Natural killer cell (primary cell): ENCODE measurements around the gene ANKRD31. TPM values are rescaled to one million over a fixed set of nuclear protein-coding genes. Genes with fewer than 3 reads are reported as not detected.

Source experiments
- ATAC-seq, 3 donors: fragments of 150-1000 bp in 2 of 3; fragments of 200-7000 bp in 1 of 3; cut with Tn5 transposase; 1 replicate in 1 of 3; 2 replicates in 2 of 3; pipeline ENCODE4 v1.10.0; 2021; ENCODE audit warnings: mild to moderate bottlenecking in 2 of 3, moderate library complexity in 2 of 3
- DNase-seq, 2 donors: peaks; one replicate each; pipeline versions ENCODE4 v3.0.0 to v3.0.0-alpha.2; 2013 to 2021; ENCODE audit warnings: mixed read lengths in 1 of 2
- H3K27ac ChIP-seq: one replicate; pipeline ENCODE4 v1.5.1; 2013; ENCODE audit warnings: mild to moderate bottlenecking, low read length
- H3K27me3 ChIP-seq: one replicate; pipeline ENCODE4 v1.6.1; 2013; ENCODE audit warnings: low read length; ENCODE audit not compliant: control insufficient read depth, insufficient read depth
- H3K36me3 ChIP-seq: one replicate; pipeline ENCODE4 v1.6.1; 2013; ENCODE audit warnings: low read length; ENCODE audit not compliant: control insufficient read depth, insufficient read depth
- H3K4me1 ChIP-seq: one replicate; pipeline ENCODE4 v1.6.1; 2013; ENCODE audit warnings: low read length; ENCODE audit not compliant: control insufficient read depth, insufficient read depth
- H3K4me3 ChIP-seq: one replicate; pipeline ENCODE4 v1.5.1; 2013; ENCODE audit warnings: low read length
- H3K9me3 ChIP-seq: one replicate; pipeline ENCODE4 v1.6.1; 2013; ENCODE audit warnings: low read length; ENCODE audit not compliant: control insufficient read depth, insufficient read depth
- H3K27ac Mint-ChIP-seq, 2 donors: one replicate each; pipeline ENCODE4 v1.8.0; 2022; ENCODE audit warnings: mild to moderate bottlenecking in 2 of 2, mixed read lengths in 2 of 2, moderate library complexity in 1 of 2
- H3K27me3 Mint-ChIP-seq, 2 donors: one replicate each; pipeline ENCODE4 v1.8.0; 2022; ENCODE audit warnings: low read depth in 2 of 2, mixed read lengths in 2 of 2
- H3K36me3 Mint-ChIP-seq: one replicate; pipeline ENCODE4 v1.8.0; 2022; ENCODE audit warnings: mixed read lengths
- H3K4me1 Mint-ChIP-seq, 2 donors: one replicate each; pipeline ENCODE4 v1.8.0; 2022; ENCODE audit warnings: mixed read lengths in 2 of 2
- H3K4me3 Mint-ChIP-seq: one replicate; pipeline ENCODE4 v1.8.0; 2022; ENCODE audit warnings: mild to moderate bottlenecking, moderate library complexity, mixed read lengths
- H3K9me3 Mint-ChIP-seq, 2 donors: one replicate each; pipeline ENCODE4 v1.8.0; 2022; ENCODE audit warnings: mixed read lengths in 2 of 2
- WGBS: methylation state at CpG from one replicate; pipeline ENCODE4 v1.1.7; 2013; ENCODE audit warnings: missing lambda C conversion rate; ENCODE audit not compliant: insufficient coverage; 5-methylcytosine and 5-hydroxymethylcytosine counted together
- intact Hi-C: fragments of 100-400 bp; cut with micrococcal nuclease; formaldehyde crosslinking; loops from one replicate; pipeline ENCODE4 v1.14.2; 2022
- total RNA-seq, 4 donors: library from RNA; stranded (reverse); fragments of 120-200 nt in 1 of 4; gene quantifications; one replicate each; pipeline versions ENCODE4 v1.2.3 to v1.2.4, GENCODE V29; 2013 to 2022
- TF ChIP-seq, protein P1 (sequence below): fragments of 200-600 bp; IDR thresholded peaks from one replicate; pipeline ENCODE4 v1.8.0; 2022; ENCODE audit warnings: antibody characterized with exemption

The ANKRD31 gene
- total RNA-seq, 3 donors from 2014 or later (not counting 1 experiment from before 2014, with no cell fraction given): 0.09 to 0.15 (median 0.12) TPM

DNA sequence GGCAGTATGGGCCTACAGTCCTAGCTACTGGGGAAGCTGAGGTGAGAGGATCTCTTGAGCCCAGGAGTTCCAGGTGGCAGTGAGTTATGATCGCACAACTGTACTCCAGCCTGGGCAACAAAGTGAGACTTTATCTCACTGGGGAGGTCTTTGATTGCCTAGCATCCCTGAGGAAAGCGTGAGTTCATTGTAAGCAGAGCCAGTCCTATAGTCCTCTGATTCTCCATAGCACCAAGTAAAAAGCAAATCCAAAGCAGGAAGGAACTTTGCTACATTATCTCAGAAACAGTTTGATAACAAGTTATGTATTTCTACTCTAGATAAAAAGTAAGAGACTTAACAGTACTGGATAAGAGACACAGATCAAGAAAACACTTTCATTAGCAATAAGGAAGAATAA lies 37.6 kb downstream of the ANKRD31 start:
- WGBS: 97% methylated on average over 2 of the region's 2 CpGs

DNA sequence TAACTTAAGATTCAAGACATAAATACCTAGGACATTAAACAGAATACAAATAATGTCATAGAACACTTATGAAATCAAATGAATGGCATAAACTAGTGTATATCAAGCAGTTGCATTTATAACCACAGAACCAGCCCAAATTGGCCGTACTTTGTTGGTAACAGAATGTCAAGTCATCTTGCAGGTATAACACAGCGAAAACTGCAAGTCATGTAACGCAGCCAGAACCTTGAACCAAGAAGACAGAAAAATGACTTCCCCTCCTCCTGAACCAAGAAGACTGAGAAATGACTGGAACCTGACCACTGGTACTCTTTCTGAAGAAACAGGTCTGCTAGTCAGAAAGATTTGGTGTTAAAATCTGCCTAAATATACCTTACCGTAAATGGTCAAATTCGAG lies 38.9 kb downstream of the ANKRD31 start:
- no peak overlapping the region for H3K27ac Mint-ChIP-seq
- H3K27me3 ChIP-seq: peaks cover 2% of the 10 kb centered on the region
- no peaks in the 10 kb centered on the region for H3K9me3 Mint-ChIP-seq
- WGBS: 83% methylated on average over 5 of the region's 5 CpGs
- ATAC-seq (no peak), DNase-seq (no peak)
- no peaks in the 10 kb centered on the region for H3K4me1 ChIP-seq
- H3K27ac ChIP-seq: no peak overlapping the region
- H3K4me1 Mint-ChIP-seq: no peaks in the 10 kb centered on the region
- no peaks in the 10 kb centered on the region for H3K36me3 ChIP-seq
- no peaks in the 10 kb centered on the region for H3K9me3 ChIP-seq
- TF ChIP-seq, protein P1, sequence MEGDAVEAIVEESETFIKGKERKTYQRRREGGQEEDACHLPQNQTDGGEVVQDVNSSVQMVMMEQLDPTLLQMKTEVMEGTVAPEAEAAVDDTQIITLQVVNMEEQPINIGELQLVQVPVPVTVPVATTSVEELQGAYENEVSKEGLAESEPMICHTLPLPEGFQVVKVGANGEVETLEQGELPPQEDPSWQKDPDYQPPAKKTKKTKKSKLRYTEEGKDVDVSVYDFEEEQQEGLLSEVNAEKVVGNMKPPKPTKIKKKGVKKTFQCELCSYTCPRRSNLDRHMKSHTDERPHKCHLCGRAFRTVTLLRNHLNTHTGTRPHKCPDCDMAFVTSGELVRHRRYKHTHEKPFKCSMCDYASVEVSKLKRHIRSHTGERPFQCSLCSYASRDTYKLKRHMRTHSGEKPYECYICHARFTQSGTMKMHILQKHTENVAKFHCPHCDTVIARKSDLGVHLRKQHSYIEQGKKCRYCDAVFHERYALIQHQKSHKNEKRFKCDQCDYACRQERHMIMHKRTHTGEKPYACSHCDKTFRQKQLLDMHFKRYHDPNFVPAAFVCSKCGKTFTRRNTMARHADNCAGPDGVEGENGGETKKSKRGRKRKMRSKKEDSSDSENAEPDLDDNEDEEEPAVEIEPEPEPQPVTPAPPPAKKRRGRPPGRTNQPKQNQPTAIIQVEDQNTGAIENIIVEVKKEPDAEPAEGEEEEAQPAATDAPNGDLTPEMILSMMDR: no peak
- H3K27me3 Mint-ChIP-seq: peaks cover 6 to 26% of the 10 kb centered on the region in 2 donors
- intact Hi-C loops: no loop called here
- no peak overlapping the region for H3K4me3 Mint-ChIP-seq
- H3K36me3 Mint-ChIP-seq: no peaks in the 10 kb centered on the region
- no peak overlapping the region for H3K4me3 ChIP-seq

More for the DNA sequence above, 37.6 kb downstream of the ANKRD31 start:
- Histone ChIP-seq H3K36me3 (no peaks in the 10 kb centered on the region), H3K27me3 (peaks cover 2% of the 10 kb centered on the region), H3K27ac (no peak overlapping the region), H3K9me3 (no peaks in the 10 kb centered on the region), H3K4me3 (no peak overlapping the region), H3K4me1 (no peaks in the 10 kb centered on the region)
- no peak overlapping the region for H3K4me3 Mint-ChIP-seq
- H3K27ac Mint-ChIP-seq: no peak overlapping the region
- H3K9me3 Mint-ChIP-seq: no peaks in the 10 kb centered on the region
- intact Hi-C loops: no loop called here
- H3K4me1 Mint-ChIP-seq: no peaks in the 10 kb centered on the region
- DNase-seq (no peak), ATAC-seq (no peak)
- TF ChIP-seq, protein P1: no peak
- peaks cover 4 to 16% of the 10 kb centered on the region in 2 donors for H3K27me3 Mint-ChIP-seq
- H3K36me3 Mint-ChIP-seq: no peaks in the 10 kb centered on the region

DNA sequence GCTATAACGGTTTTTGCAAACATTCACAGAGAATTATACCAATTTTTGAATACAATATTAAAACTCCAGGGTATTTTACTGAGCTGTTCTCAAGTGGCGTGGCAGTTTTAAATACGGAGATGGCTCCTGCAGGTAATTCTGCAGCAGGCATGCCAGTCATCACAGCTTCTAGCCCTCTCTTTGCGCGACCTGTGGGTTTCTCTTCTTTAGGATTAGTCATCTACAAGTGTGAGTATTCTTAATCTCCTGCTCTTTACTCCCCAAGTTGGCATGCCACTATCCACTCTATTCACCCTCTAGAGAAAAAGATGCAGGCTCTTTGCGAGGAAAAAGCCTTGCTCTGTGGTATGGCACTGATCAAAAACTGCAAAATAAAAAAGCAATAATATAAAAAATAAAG lies 43.9 kb downstream of the ANKRD31 start:
- no peak for ATAC-seq
- H3K27ac Mint-ChIP-seq: no peak overlapping the region
- H3K9me3 Mint-ChIP-seq: no peaks in the 10 kb centered on the region
- peaks cover 2% of the 10 kb centered on the region for H3K27me3 ChIP-seq
- H3K4me1 Mint-ChIP-seq: no peaks in the 10 kb centered on the region
- H3K36me3 ChIP-seq: no peaks in the 10 kb centered on the region
- no peak overlapping the region for H3K27ac ChIP-seq
- H3K4me1 ChIP-seq: no peaks in the 10 kb centered on the region
- H3K27me3 Mint-ChIP-seq: peaks cover 11 to 52% of the 10 kb centered on the region in 2 donors
- no peaks in the 10 kb centered on the region for H3K36me3 Mint-ChIP-seq
- intact Hi-C loops: no loop called here
- no peaks in the 10 kb centered on the region for H3K9me3 ChIP-seq
- 94% methylated on average over 4 of the region's 6 CpGs for WGBS
- no peak for DNase-seq
- TF ChIP-seq, protein P1: no peak
- no peak overlapping the region for H3K4me3 Mint-ChIP-seq
- H3K4me3 ChIP-seq: no peak overlapping the region

DNA sequence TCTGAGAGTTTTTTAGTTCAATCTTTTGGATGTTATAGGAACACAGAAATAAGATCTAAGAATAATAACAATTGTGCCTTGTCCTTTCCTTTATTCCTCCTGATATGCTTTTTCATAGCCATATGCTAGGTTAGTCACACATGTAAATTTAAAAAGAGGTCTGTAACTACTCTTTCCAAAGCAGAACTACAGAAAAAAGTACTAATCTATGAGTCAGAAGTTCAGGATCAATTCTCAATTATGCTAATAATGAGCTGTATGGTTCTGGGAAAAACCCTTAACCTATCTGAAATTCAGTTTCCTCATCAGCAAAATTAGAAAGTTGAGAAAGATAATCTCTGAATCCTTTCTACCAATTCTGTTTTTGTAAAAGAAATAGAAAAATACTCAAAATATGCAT lies 44.4 kb downstream of the ANKRD31 start:
- intact Hi-C loops: no loop called here
- H3K27ac Mint-ChIP-seq: no peak overlapping the region
- H3K4me3 Mint-ChIP-seq: no peak overlapping the region
- TF ChIP-seq, protein P1: no peak
- H3K9me3 ChIP-seq: no peaks in the 10 kb centered on the region
- H3K4me3 ChIP-seq: no peak overlapping the region
- no peak overlapping the region for H3K27ac ChIP-seq
- no peaks in the 10 kb centered on the region for H3K36me3 Mint-ChIP-seq
- DNase-seq: no peak
- H3K4me1 Mint-ChIP-seq: no peaks in the 10 kb centered on the region
- no peaks in the 10 kb centered on the region for H3K4me1 ChIP-seq
- ATAC-seq: no peak
- H3K27me3 Mint-ChIP-seq: peaks cover 11 to 53% of the 10 kb centered on the region in 2 donors
- H3K36me3 ChIP-seq: no peaks in the 10 kb centered on the region
- peaks cover 2% of the 10 kb centered on the region for H3K27me3 ChIP-seq
- no peaks in the 10 kb centered on the region for H3K9me3 Mint-ChIP-seq
